Cardiac muscle cell (in vitro differentiated cells and primary cell): Measurements from ENCODE around the gene NPFFR2. TPM values are rescaled to one million over a fixed set of nuclear protein-coding genes. Genes with fewer than 3 reads are reported as not detected.
"Not testable (repeated sequence)": the region's sequence is repeated elsewhere in the genome, so short reads cannot be mapped to it uniquely, and the experiment has no call there.

ENCODE experiments used
- DNase-seq, 2 donors: peaks; one replicate each; pipeline versions ENCODE4 v3.0.0 to v3.0.0-alpha.2; 2010 to 2017; ENCODE audit warnings: low read depth in 1 of 2, low spot score in 1 of 2
- H3K27ac ChIP-seq: fragments of 200-600 bp; sonication (generic); 2 replicates; pipeline ENCODE4 v1.5.1; 2016
- H3K27me3 ChIP-seq: fragments of 200-600 bp; sonication (generic); 2 replicates; pipeline ENCODE4 v1.6.0; 2016; ENCODE audit warnings: control low read depth
- H3K36me3 ChIP-seq: fragments of 200-600 bp; sonication (generic); 2 replicates; pipeline ENCODE4 v1.5.1; 2016; ENCODE audit warnings: control low read depth
- H3K4me1 ChIP-seq: fragments of 200-600 bp; sonication (generic); 2 replicates; pipeline ENCODE4 v1.8.1; 2017; ENCODE audit warnings: low read depth, mild to moderate bottlenecking, mixed run types
- H3K4me3 ChIP-seq: fragments of 200-600 bp; sonication (generic); 2 replicates; pipeline ENCODE4 v1.5.1; 2016; ENCODE audit warnings: mild to moderate bottlenecking
- H3K9me3 ChIP-seq: fragments of 200-600 bp; sonication (generic); 2 replicates; pipeline ENCODE4 v1.5.1; 2017; ENCODE audit warnings: low read depth, mild to moderate bottlenecking, control low read depth
- polyA plus RNA-seq: library from polyadenylated mRNA; unstranded; fragments of >200 nt; fragmentation: Nextera tagmentation; extraction: Ambion mirVana; gene quantifications from 2 replicates; pipeline ENCODE4 v1.2.1, GENCODE V29; 2016
- total RNA-seq: library from RNA; depleted of rRNA; stranded (reverse); fragments of >200 nt; gene quantifications from 2 replicates; pipeline ENCODE4 v1.2.3, GENCODE V29; 2016
- TF ChIP-seq, protein P1 (sequence below): IDR thresholded peaks from 2 replicates; pipeline ENCODE4 v1.5.1; 2012; ENCODE audit warnings: low read depth, mild to moderate bottlenecking, low read length

NPFFR2 gene
- total and polyA plus RNA-seq, 2 experiments from 2014 or later: 13.5 to 22.2 TPM

DNA sequence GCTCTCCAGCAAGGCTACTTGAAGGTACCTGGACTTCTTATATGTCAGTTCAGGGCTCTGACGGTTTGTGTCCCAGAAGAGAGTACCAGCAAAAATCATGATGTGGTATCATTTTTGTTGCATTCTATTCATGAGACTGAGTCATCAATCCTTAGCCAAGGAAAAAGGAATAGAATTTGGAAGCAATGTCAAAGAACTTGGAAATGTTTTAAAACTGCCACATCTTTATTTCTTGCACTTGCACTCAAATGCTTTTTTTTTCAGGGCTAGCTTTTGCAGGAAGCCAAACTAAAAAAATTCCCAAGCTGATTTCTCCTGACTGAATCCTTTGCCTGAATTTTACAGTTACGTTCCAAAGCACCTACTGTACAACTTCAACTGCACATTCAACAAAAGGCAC, 112.4 kb downstream of the NPFFR2 start:
- TF ChIP-seq, protein P1, sequence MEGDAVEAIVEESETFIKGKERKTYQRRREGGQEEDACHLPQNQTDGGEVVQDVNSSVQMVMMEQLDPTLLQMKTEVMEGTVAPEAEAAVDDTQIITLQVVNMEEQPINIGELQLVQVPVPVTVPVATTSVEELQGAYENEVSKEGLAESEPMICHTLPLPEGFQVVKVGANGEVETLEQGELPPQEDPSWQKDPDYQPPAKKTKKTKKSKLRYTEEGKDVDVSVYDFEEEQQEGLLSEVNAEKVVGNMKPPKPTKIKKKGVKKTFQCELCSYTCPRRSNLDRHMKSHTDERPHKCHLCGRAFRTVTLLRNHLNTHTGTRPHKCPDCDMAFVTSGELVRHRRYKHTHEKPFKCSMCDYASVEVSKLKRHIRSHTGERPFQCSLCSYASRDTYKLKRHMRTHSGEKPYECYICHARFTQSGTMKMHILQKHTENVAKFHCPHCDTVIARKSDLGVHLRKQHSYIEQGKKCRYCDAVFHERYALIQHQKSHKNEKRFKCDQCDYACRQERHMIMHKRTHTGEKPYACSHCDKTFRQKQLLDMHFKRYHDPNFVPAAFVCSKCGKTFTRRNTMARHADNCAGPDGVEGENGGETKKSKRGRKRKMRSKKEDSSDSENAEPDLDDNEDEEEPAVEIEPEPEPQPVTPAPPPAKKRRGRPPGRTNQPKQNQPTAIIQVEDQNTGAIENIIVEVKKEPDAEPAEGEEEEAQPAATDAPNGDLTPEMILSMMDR: no peak
- DNase-seq: no peak
- no peaks in the 10 kb centered on the region for H3K9me3 ChIP-seq
- peaks cover 2% of the 10 kb centered on the region for H3K36me3 ChIP-seq
- H3K4me1 ChIP-seq: no peaks in the 10 kb centered on the region
- peak overlapping the region; percentile 2 for H3K27ac ChIP-seq
- H3K27me3 ChIP-seq: no peaks in the 10 kb centered on the region
- H3K4me3 ChIP-seq: no peak overlapping the region

DNA sequence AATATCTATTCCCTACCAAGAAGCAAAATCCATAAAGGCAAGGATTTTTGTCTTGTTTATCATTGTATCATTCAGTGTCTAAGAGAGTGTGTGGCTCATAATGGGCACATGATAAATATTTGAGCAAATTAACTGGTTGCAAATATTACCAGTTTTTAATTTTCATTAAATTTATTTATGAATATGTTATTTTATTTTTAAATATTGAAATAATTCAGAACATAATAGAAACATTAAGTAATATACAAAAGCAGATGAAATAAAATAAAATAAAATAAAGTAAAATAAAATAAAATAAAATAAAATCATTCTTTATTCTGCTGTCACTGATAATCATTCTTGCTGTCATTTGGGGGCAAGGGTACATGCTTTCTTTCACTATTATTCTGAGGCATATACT, 120.9 kb downstream of the NPFFR2 start:
- DNase-seq: no peak
- Histone ChIP-seq H3K4me1 (no peaks in the 10 kb centered on the region), H3K27ac (no peak overlapping the region), H3K36me3 (no peaks in the 10 kb centered on the region), H3K27me3 (no peaks in the 10 kb centered on the region), H3K4me3 (no peak overlapping the region), H3K9me3 (no peaks in the 10 kb centered on the region)
- TF ChIP-seq, protein P1: no peak

DNA sequence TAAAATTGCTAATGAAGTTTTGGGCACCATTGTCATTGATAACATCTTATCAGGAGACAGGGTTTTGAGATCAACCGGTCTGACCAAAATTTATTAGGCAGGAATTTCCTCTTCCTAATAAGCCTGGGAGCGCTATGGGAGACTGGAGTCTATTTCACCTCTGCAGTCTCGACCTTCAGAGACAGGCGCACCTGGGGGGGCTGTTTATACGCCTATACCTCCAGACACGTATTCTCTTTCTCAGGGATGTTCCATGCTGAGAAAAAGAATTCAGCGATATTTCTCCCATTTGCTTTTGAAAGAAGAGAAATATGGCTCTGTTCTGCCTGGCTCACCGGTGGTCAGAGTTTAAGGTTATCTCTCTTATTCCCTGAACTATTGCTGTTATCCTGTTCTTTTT, 121.8 kb downstream of the NPFFR2 start:
- not testable (repeated sequence) for H3K36me3 ChIP-seq, DNase-seq, H3K27me3 ChIP-seq, H3K27ac ChIP-seq, H3K4me3 ChIP-seq, H3K9me3 ChIP-seq, H3K4me1 ChIP-seq

DNA sequence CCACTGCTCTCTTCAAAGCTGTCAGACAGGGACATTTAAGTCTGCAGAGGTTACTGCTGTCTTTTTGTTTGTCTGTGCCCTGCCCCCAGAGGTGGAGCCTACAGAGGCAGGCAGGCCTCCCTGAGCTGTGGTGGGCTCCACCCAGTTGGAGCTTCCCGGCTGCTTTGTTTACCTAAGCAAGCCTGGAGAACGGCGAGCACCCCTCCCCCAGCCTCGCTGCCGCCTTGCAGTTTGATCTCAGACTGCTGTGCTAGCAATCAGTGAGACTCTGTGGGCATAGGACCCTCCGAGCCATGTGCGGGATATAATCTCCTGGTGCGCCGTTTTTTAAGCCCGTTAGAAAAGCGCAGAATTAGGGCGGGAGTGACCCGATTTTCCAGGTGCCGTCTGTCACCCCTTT, 137.5 kb downstream of the NPFFR2 start:
- H3K36me3 ChIP-seq, H3K27me3 ChIP-seq, DNase-seq, H3K27ac ChIP-seq, H3K4me1 ChIP-seq, H3K9me3 ChIP-seq, H3K4me3 ChIP-seq: not testable (repeated sequence)

DNA sequence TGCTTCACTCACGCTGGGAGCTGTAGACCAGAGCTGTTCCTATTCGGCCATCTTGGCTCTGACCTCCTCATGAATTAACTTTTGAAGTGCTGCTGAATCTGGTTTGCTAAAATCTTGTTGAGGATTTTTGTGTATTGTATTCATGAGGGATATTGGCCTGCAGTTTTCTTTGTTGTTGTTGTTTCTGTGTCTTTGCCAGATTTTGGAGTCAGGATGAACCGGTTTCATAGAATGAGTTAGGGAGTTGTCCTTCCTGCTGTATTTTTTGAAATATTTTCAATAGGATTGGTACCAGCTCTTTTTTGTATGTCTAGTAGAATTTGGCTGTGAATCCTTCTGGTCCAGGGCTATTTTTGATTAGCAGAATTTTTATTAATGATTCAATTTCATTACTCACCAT, 138.1 kb downstream of the NPFFR2 start:
- TF ChIP-seq, protein P1: no peak
- Histone ChIP-seq H3K4me1 (no peaks in the 10 kb centered on the region), H3K9me3 (no peaks in the 10 kb centered on the region), H3K27me3 (no peaks in the 10 kb centered on the region), H3K27ac (no peak overlapping the region), H3K36me3 (no peaks in the 10 kb centered on the region), H3K4me3 (no peak overlapping the region)
- no peak for DNase-seq

DNA sequence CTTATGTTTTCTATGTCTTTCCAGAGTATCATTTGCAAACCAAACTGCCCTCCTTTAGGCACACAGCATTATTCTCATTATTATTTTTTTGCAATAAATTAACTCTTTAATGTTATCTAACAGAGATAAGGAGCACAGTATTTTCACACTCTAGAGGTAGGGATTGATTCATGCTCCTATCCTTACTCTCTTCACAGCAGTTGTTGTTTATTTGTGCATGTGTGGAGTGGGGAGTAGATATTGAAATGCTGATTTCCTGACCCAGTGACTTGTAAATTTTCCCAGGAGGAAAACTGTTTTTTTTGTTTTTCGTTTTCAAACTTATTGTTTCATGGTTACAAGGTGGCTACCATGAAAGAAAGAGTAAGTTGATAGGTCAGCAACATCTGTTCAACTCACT, 140.0 kb downstream of the NPFFR2 start:
- no peak overlapping the region for H3K4me3 ChIP-seq
- H3K27ac ChIP-seq: no peak overlapping the region
- no peaks in the 10 kb centered on the region for H3K4me1 ChIP-seq
- no peaks in the 10 kb centered on the region for H3K36me3 ChIP-seq
- no peaks in the 10 kb centered on the region for H3K9me3 ChIP-seq
- no peaks in the 10 kb centered on the region for H3K27me3 ChIP-seq
- no peak for DNase-seq
- TF ChIP-seq, protein P1: no peak

DNA sequence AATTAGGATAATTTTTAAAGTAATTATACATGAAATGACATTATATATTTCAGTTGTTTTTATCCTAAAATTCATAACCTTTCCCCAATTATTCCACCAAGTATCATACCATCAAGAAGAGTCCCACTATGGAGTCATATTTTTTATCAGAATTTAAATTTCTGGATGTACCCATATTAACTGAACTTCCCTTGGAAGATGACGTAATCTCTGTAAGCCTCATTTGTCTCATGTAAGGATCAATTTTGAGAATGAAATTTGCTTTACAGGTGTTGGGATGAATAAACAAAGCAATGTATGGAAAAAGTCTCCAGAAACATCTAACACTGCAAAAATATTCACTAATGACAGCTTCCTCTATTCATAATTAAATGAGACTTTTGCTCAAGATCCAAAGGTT, 147.5 kb downstream of the NPFFR2 start:
- no peaks in the 10 kb centered on the region for H3K4me1 ChIP-seq
- no peaks in the 10 kb centered on the region for H3K9me3 ChIP-seq
- no peak overlapping the region for H3K27ac ChIP-seq
- no peak for DNase-seq
- H3K27me3 ChIP-seq: no peaks in the 10 kb centered on the region
- TF ChIP-seq, protein P1: no peak
- no peaks in the 10 kb centered on the region for H3K36me3 ChIP-seq
- H3K4me3 ChIP-seq: no peak overlapping the region
